ENCODE measurements around the gene EBF4.
A peak's percentile ranks its signal among the peaks of the same experiment; 100 is the strongest.

- TF ChIP-seq EP300 (IDR thresholded peaks at IDR 0.05; ENCODE audit: borderline replicate concordance in 1 of 2, low read depth in 2 of 2, low read length in 2 of 2) (no peak), TAF1 (IDR thresholded peaks at IDR 0.05; ENCODE audit: low read depth, low read length) (no peak), CEBPB (IDR thresholded peaks at IDR 0.05; ENCODE audit: low read depth, low read length) (no peak), CTCF (IDR thresholded peaks at IDR 0.05; ENCODE audit: control extremely low read depth in 1 of 3, insufficient read depth in 1 of 3, low read depth in 1 of 3, low read length in 3 of 3) (peak in 2 of 3 experiments; percentile 29 to 38; a peak in 3 of 4 replicates)
These were observed 79.1 kb downstream of the EBF4 start for GRCh38 chr20:2771631-2772080.

Data from H1 (cell line).